PFSK-1 (cell line): ENCODE data around the gene NCOA1.

ENCODE experiments used
- FOXP2 ChIP-seq: optimal IDR thresholded peaks from 2 replicates; pipeline ENCODE3; 2011; ENCODE audit warnings: borderline replicate concordance, control low read depth, inconsistent platforms; ENCODE audit not compliant: insufficient read depth; ENCODE audit errors: extremely low read length, extremely low read depth
- POLR2AphosphoS5 ChIP-seq: IDR thresholded peaks from 2 replicates; pipeline ENCODE4 v1.6.1; 2012; ENCODE audit warnings: low read depth, mild to moderate bottlenecking, control low read depth, low read length, moderate library complexity
- SIN3A ChIP-seq: IDR thresholded peaks from 2 replicates; pipeline ENCODE4 v1.6.1; 2012; ENCODE audit warnings: mild to moderate bottlenecking, low read length, moderate library complexity, borderline replicate concordance; ENCODE audit not compliant: insufficient read depth
- TAF1 ChIP-seq: IDR thresholded peaks from 2 replicates; pipeline ENCODE4 v1.6.1; 2012; ENCODE audit warnings: low read length, control low read depth, borderline replicate concordance; ENCODE audit not compliant: insufficient read depth
- TF ChIP-seq, protein P1 (sequence below), 2 experiments: IDR thresholded peaks; 2 replicates each; pipeline versions ENCODE4 v1.6.1 to v1.8.0; 2011 to 2012; ENCODE audit warnings: low read depth in 2 of 2, low read length in 2 of 2, control low read depth in 1 of 2, inconsistent platforms in 1 of 2, mild to moderate bottlenecking in 1 of 2, moderate library complexity in 1 of 2; ENCODE audit not compliant: insufficient read depth in 1 of 2

NCOA1 gene

GRCh38 chr2:24527536-24527935 is 36.5 kb downstream of the NCOA1 start:
- TF ChIP-seq POLR2AphosphoS5 (no peak), TAF1 (no peak), SIN3A (no peak), FOXP2 (no peak)
- TF ChIP-seq, protein P1, sequence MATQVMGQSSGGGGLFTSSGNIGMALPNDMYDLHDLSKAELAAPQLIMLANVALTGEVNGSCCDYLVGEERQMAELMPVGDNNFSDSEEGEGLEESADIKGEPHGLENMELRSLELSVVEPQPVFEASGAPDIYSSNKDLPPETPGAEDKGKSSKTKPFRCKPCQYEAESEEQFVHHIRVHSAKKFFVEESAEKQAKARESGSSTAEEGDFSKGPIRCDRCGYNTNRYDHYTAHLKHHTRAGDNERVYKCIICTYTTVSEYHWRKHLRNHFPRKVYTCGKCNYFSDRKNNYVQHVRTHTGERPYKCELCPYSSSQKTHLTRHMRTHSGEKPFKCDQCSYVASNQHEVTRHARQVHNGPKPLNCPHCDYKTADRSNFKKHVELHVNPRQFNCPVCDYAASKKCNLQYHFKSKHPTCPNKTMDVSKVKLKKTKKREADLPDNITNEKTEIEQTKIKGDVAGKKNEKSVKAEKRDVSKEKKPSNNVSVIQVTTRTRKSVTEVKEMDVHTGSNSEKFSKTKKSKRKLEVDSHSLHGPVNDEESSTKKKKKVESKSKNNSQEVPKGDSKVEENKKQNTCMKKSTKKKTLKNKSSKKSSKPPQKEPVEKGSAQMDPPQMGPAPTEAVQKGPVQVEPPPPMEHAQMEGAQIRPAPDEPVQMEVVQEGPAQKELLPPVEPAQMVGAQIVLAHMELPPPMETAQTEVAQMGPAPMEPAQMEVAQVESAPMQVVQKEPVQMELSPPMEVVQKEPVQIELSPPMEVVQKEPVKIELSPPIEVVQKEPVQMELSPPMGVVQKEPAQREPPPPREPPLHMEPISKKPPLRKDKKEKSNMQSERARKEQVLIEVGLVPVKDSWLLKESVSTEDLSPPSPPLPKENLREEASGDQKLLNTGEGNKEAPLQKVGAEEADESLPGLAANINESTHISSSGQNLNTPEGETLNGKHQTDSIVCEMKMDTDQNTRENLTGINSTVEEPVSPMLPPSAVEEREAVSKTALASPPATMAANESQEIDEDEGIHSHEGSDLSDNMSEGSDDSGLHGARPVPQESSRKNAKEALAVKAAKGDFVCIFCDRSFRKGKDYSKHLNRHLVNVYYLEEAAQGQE (IDR thresholded peaks at IDR 0.05; ENCODE audit: insufficient read depth in 1 of 2, low read depth in 2 of 2, low read length in 2 of 2) = no peak

GRCh38 chr2:24530796-24531195 is 39.7 kb downstream of the NCOA1 start:
- TF ChIP-seq, protein P1 (IDR thresholded peaks at IDR 0.05; ENCODE audit: insufficient read depth in 1 of 2, low read depth in 2 of 2, low read length in 2 of 2) = no peak
- no peak for TF ChIP-seq TAF1
- no peak for TF ChIP-seq FOXP2
- TF ChIP-seq POLR2AphosphoS5 = no peak
- no peak for TF ChIP-seq SIN3A

DNA sequence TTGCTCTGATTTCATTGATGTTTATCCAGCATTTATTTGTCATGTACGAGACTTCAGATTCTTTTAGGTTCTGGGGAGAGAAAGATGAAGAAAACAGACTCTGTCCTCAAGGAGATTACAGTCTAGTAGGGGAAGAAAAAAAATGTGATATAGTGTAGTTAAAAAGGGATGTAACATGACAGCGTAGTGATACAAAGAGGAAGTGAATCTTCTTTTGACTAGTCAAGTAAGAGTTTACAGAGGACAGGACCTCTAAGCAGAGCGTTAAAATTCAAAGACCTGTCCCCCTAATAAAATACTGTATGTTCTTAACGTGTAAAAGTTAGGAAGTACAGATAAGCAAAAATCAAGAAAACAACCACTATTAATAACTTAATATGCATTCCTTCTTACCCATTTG is 47.7 kb downstream of the NCOA1 start:
- TF ChIP-seq TAF1 (no peak), SIN3A (no peak), FOXP2 (no peak), POLR2AphosphoS5 (no peak)
- TF ChIP-seq, protein P1 (IDR thresholded peaks at IDR 0.05; ENCODE audit: insufficient read depth in 1 of 2, low read depth in 2 of 2, low read length in 2 of 2) = no peak

- no peak for TF ChIP-seq POLR2AphosphoS5
- no peak for TF ChIP-seq SIN3A
- TF ChIP-seq TAF1 = no peak
- no peak for TF ChIP-seq FOXP2
- TF ChIP-seq, protein P1 (IDR thresholded peaks at IDR 0.05; ENCODE audit: insufficient read depth in 1 of 2, low read depth in 2 of 2, low read length in 2 of 2) = no peak
These were observed 48.2 kb downstream of the NCOA1 start for GRCh38 chr2:24539258-24539657.

GRCh38 chr2:24540011-24540477 is 49.0 kb downstream of the NCOA1 start:
- TF ChIP-seq SIN3A (no peak), POLR2AphosphoS5 (no peak), TAF1 (no peak), FOXP2 (no peak)
- TF ChIP-seq, protein P1 (IDR thresholded peaks at IDR 0.05; ENCODE audit: insufficient read depth in 1 of 2, low read depth in 2 of 2, low read length in 2 of 2) = no peak
